ENCODE measurements around the gene SSR1. TPM values are rescaled to one million over a fixed set of nuclear protein-coding genes. Genes with fewer than 3 reads are reported as not detected.
A peak's percentile ranks its signal among the peaks of the same experiment; 100 is the strongest.

SSR1 gene
- total and polyA plus RNA-seq, 2 of the 13 experiments (the other 11 are each of a cell fraction or from before 2014, with no cell fraction given), result 203 to 243 TPM

- POLR2A ChIA-PET, result interaction anchor here (0.7 to 0.8 kb wide), 2 partner anchors 9 to 21 kb away, joined by 3 read pairs; no protein-coding TSS in a partner anchor
- no peaks in the 10 kb centered on the region for H3K36me3 ChIP-seq (replicated peaks in 1 of 2; ENCODE audit: control insufficient read depth in 1 of 2, insufficient read depth in 2 of 2, low read length in 2 of 2)
- H2AFZ ChIP-seq (ENCODE audit: low read length), result no peak overlapping the region
- peaks cover 6% of the 10 kb centered on the region; the same call in 1 of the 2 replicates for H3K4me1 ChIP-seq (ENCODE audit: insufficient read depth, low read length)
- H3K79me2 ChIP-seq (ENCODE audit: insufficient read depth, low read length), result no peaks in the 10 kb centered on the region
- TF ChIP-seq NRL (CRISPR knock-in tag; IDR thresholded peaks at IDR 0.05; ENCODE audit: borderline replicate concordance) (no peak), NFIB (CRISPR knock-in tag; IDR thresholded peaks at IDR 0.05; ENCODE audit: borderline replicate concordance) (no peak), ZNF770 (CRISPR knock-in tag; IDR thresholded peaks at IDR 0.05) (0 out of 2 replicates have a peak, but pooled peaks have one; percentile 24)
- BruUV-seq (replicated peaks), result no TSS peak
- no peaks in the 10 kb centered on the region for H3K27me3 ChIP-seq (ENCODE audit: control insufficient read depth in 1 of 2, insufficient read depth in 2 of 2, low read length in 2 of 2)
- no peaks in the 10 kb centered on the region for H3K9me3 ChIP-seq (ENCODE audit: low read length)
- in situ Hi-C loops (cut with HindIII; ENCODE audit: extremely low pct_ligation_motif_present, low pct_unique_long_range_greater_than_20kb) (no loop called here), intact Hi-C loops (cut with micrococcal nuclease; ENCODE audit: unreplicated experiment) (no loop called here)
- DNase-seq (ENCODE audit: low spot score), result no peak
- CTCF ChIA-PET (ENCODE audit: low intra/inter-chr PET ratio, low total read pairs), result no interaction called here
- no peak for FAIRE-seq
- no peak overlapping the region for H3K27ac ChIP-seq (ENCODE audit: extremely low read length, insufficient read depth, low read length)
- no peak overlapping the region for H3K4me2 ChIP-seq (ENCODE audit: low read depth, low read length)
- ATAC-seq, result peak; percentile 53; the same call in 2 of the 3 replicates
- WGBS (ENCODE audit: low lambda C conversion rate), result 62% methylated on average over 3 of the region's 3 CpGs
- no peak overlapping the region for H3K4me3 ChIP-seq (replicated peaks in 1 of 3; ENCODE audit: insufficient read depth in 1 of 3, low read depth in 2 of 3, low read length in 3 of 3)
- no peak overlapping the region for H3K9ac ChIP-seq (ENCODE audit: insufficient read depth, low read depth, low read length)
- no peaks in the 10 kb centered on the region for H4K20me1 ChIP-seq (ENCODE audit: insufficient read depth, low read length)
Measured at GRCh38 chr6:7325750-7326149, 12.8 kb upstream of the SSR1 start.

- WGBS (ENCODE audit: low lambda C conversion rate), result 60% methylated on average over 7 of the region's 7 CpGs
- peak overlapping the region; percentile 21 for H2AFZ ChIP-seq (ENCODE audit: low read length)
- DNase-seq (ENCODE audit: low spot score), result no peak
- TF ChIP-seq MED8 (CRISPR knock-in tag; IDR thresholded peaks at IDR 0.05; ENCODE audit: insufficient replicate concordance), result no peak
- no peak for TF ChIP-seq ZNF563 (CRISPR knock-in tag; IDR thresholded peaks at IDR 0.05)
- TF ChIP-seq ZNF816 (CRISPR knock-in tag; IDR thresholded peaks at IDR 0.05; ENCODE audit: borderline replicate concordance), result no peak
- no peak for TF ChIP-seq REL (CRISPR knock-in tag; conservative IDR thresholded peaks at IDR 0.05)
- no peak for TF ChIP-seq DRAP1 (CRISPR knock-in tag; IDR thresholded peaks at IDR 0.05)
- no peak for TF ChIP-seq TAF1 (CRISPR knock-in tag; IDR thresholded peaks at IDR 0.05)
- no peak for TF ChIP-seq KLF11 (CRISPR knock-in tag; IDR thresholded peaks at IDR 0.05)
- TF ChIP-seq ZNF329 (CRISPR knock-in tag; IDR thresholded peaks at IDR 0.05; ENCODE audit: low read depth), result 0 out of 2 replicates have a peak, but pooled peaks have one; percentile 50
- TF ChIP-seq ZFP91 (CRISPR knock-in tag; IDR thresholded peaks at IDR 0.05; ENCODE audit: borderline replicate concordance), result no peak
Measured at GRCh38 chr6:7324520-7324919, 11.5 kb upstream of the SSR1 start.

More at GRCh38 chr6:7324520-7324919, 11.5 kb upstream of the SSR1 start:
- no peaks in the 10 kb centered on the region for H4K20me1 ChIP-seq (ENCODE audit: insufficient read depth, low read length)
- in situ Hi-C loops (cut with HindIII; ENCODE audit: extremely low pct_ligation_motif_present, low pct_unique_long_range_greater_than_20kb) (no loop called here), intact Hi-C loops (cut with micrococcal nuclease; ENCODE audit: unreplicated experiment) (no loop called here)
- peak; percentile 77 for ATAC-seq
- peaks cover 6% of the 10 kb centered on the region; the same call in 1 of the 2 replicates for H3K4me1 ChIP-seq (ENCODE audit: insufficient read depth, low read length)
- H3K9ac ChIP-seq (ENCODE audit: insufficient read depth, low read depth, low read length), result no peak overlapping the region
- H3K4me2 ChIP-seq (ENCODE audit: low read depth, low read length), result peak overlapping the region; percentile 23; the same call in 1 of the 2 replicates
- no TSS peak for BruUV-seq (replicated peaks)
- H3K9me3 ChIP-seq (ENCODE audit: low read length), result no peaks in the 10 kb centered on the region
- ChIA-PET CTCF (ENCODE audit: low intra/inter-chr PET ratio, low total read pairs) (no interaction called here), POLR2A (interaction anchor here (0.9 to 1.3 kb wide), 2 partner anchors 8 to 65 kb away, joined by 3 to 7 read pairs; partner anchors contain the start of genes CAGE1 and RIOK1)
- FAIRE-seq, result no peak
- no peak overlapping the region for H3K4me3 ChIP-seq (replicated peaks in 1 of 3; ENCODE audit: insufficient read depth in 1 of 3, low read depth in 2 of 3, low read length in 3 of 3)
- H3K36me3 ChIP-seq (replicated peaks in 1 of 2; ENCODE audit: control insufficient read depth in 1 of 2, insufficient read depth in 2 of 2, low read length in 2 of 2), result no peaks in the 10 kb centered on the region
- H3K27me3 ChIP-seq (ENCODE audit: control insufficient read depth in 1 of 2, insufficient read depth in 2 of 2, low read length in 2 of 2), result no peaks in the 10 kb centered on the region
- no peak overlapping the region for H3K27ac ChIP-seq (ENCODE audit: extremely low read length, insufficient read depth, low read length)
- no peaks in the 10 kb centered on the region for H3K79me2 ChIP-seq (ENCODE audit: insufficient read depth, low read length)
